Stimulated activated CD4-positive, alpha-beta T cell treated with anti-CD3 and anti-CD28 coated beads, Interleukin-4, amount 100 ng/mL, for 4 hours (primary cell): Measurements from ENCODE around the gene WBP2NL.
"Not testable (repeated sequence)": the region's sequence is repeated elsewhere in the genome, so short reads cannot be mapped to it uniquely, and the experiment has no call there.

Experiments
- DNase-seq, 2 experiments: peaks; one replicate each; pipeline ENCODE4 v3.0.0-alpha.2; 2020

Gene WBP2NL

GRCh38 chr22:41998361-41999261 is at the start of gene WBP2NL:
Gene WBP2NL (plus strand): TSS chr22:41998788. CDS start chr22:41998819, 31 bp downstream.
- peak; percentile 86 to 89 for DNase-seq

GRCh38 chr22:41948928-41949296 is 49.7 kb upstream of the WBP2NL start:
- DNase-seq: not testable (repeated sequence)

- no peak for DNase-seq
Measured at GRCh38 chr22:41949297-41949965, 49.2 kb upstream of the WBP2NL start.

- DNase-seq: no peak
Measured at GRCh38 chr22:41951898-41952474, 46.6 kb upstream of the WBP2NL start, which contains the start of gene SMIM45. Gene SMIM45 (plus strand): TSS chr22:41952150.

- DNase-seq: no peak
Measured at GRCh38 chr22:41952713-41953112, 45.9 kb upstream of the WBP2NL start.

- no peak for DNase-seq
Measured at GRCh38 chr22:41957941-41958556, 40.5 kb upstream of the WBP2NL start.

GRCh38 chr22:41963453-41964111 is 35.0 kb upstream of the WBP2NL start:
- DNase-seq: no peak

GRCh38 chr22:41964112-41964491 is 34.5 kb upstream of the WBP2NL start:
- no peak for DNase-seq

- no peak for DNase-seq
Measured at GRCh38 chr22:41966225-41966606, 32.4 kb upstream of the WBP2NL start.

GRCh38 chr22:41966607-41967240 is 31.9 kb upstream of the WBP2NL start:
- peak in 1 of 2 experiments; percentile 30 for DNase-seq

GRCh38 chr22:41968601-41969000 is 30.0 kb upstream of the WBP2NL start:
- DNase-seq: no peak

GRCh38 chr22:41969110-41969646 is 29.4 kb upstream of the WBP2NL start, which contains the start of gene SEPTIN3:
Gene SEPTIN3 (plus strand): TSS chr22:41969443. CDS start chr22:41971493, 2,050 bp downstream.
- DNase-seq: no peak

GRCh38 chr22:41970601-41971000 is 28.0 kb upstream of the WBP2NL start:
- DNase-seq: no peak

- DNase-seq: no peak
Measured at GRCh38 chr22:41971431-41971830, 27.2 kb upstream of the WBP2NL start.

GRCh38 chr22:41974691-41975290 is 23.8 kb upstream of the WBP2NL start:
- DNase-seq: no peak

GRCh38 chr22:41975299-41976069 is 23.1 kb upstream of the WBP2NL start:
- no peak for DNase-seq

GRCh38 chr22:41976070-41976901 is 22.3 kb upstream of the WBP2NL start:
- peak; percentile 45 to 57 for DNase-seq

GRCh38 chr22:41976961-41977566 is 21.5 kb upstream of the WBP2NL start:
- no peak for DNase-seq

- no peak for DNase-seq
Measured at GRCh38 chr22:41978732-41979131, 19.9 kb upstream of the WBP2NL start.
